Chondrocyte (in vitro differentiated cells): Measurements from ENCODE around the gene MNX1. TPM values are rescaled to one million over a fixed set of nuclear protein-coding genes. Genes with fewer than 3 reads are reported as not detected.
A peak's percentile ranks its signal among the peaks of the same experiment; 100 is the strongest.

Experiments used
- DNase-seq: peaks from one replicate; pipeline ENCODE4 v3.0.0; 2021; ENCODE audit warnings: mixed read lengths, low spot score
- H3K27ac Mint-ChIP-seq: one replicate; pipeline ENCODE4 v1.8.0; 2021; ENCODE audit warnings: mild to moderate bottlenecking, moderate library complexity, mixed read lengths; ENCODE audit not compliant: unreplicated experiment
- H3K27me3 Mint-ChIP-seq: 2 replicates; pipeline ENCODE4 v1.8.0; 2021; ENCODE audit warnings: low read depth, mixed read lengths
- H3K36me3 Mint-ChIP-seq: 2 replicates; pipeline ENCODE4 v1.8.0; 2021; ENCODE audit warnings: low read depth, mixed read lengths
- H3K4me1 Mint-ChIP-seq: 2 replicates; pipeline ENCODE4 v1.8.0; 2021; ENCODE audit warnings: low read depth, mild to moderate bottlenecking, mixed read lengths
- H3K4me3 Mint-ChIP-seq: one replicate; pipeline ENCODE4 v1.8.0; 2021; ENCODE audit warnings: mild to moderate bottlenecking, moderate library complexity, mixed read lengths; ENCODE audit not compliant: unreplicated experiment
- H3K9me3 Mint-ChIP-seq: 2 replicates; pipeline ENCODE4 v1.8.0; 2021; ENCODE audit warnings: low read depth, mixed read lengths
- CTCF ChIP-seq: fragments of 200-600 bp; sonication (generic); IDR thresholded peaks from 2 replicates; pipeline ENCODE4 v1.5.0; 2021; ENCODE audit warnings: antibody characterized with exemption, mild to moderate bottlenecking, moderate library complexity
- total RNA-seq: library from RNA; stranded (reverse); gene quantifications from 3 replicates; pipeline ENCODE4 v1.2.1, GENCODE V29; 2021

MNX1 gene
- total RNA-seq, 1 donor from 2014 or later, result not detected

GRCh38 chr7:157013101-157013500 is 2.6 kb upstream of the MNX1 start:
- Mint-ChIP-seq H3K27ac (no peak overlapping the region), H3K4me3 (no peak overlapping the region), H3K36me3 (no peaks in the 10 kb centered on the region)

DNA sequence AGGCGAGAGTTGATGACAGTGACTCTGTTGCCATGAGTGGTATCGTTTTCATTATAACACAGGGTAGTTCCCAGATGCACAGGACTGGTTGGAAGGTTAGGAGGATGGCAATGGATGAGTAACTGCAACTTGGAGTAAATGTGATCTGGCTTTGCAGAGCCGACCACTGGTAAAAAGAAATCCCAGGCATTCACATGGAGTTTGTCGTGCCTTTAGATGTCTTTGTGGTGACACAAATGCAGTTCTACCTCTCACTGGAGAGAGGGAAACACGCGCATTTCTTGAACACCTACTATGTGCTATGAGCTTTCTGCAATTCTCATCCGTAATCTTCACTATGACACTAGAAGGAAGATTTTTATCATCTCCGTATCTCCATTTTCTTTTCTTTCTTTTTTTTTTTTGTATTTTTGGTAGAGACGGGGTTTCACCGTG is 1.7 kb upstream of the MNX1 start:
- TF ChIP-seq CTCF, result no peak
- H3K4me1 Mint-ChIP-seq, result peaks cover 6% of the 10 kb centered on the region
- H3K9me3 Mint-ChIP-seq, result no peaks in the 10 kb centered on the region
- H3K27ac Mint-ChIP-seq, result no peak overlapping the region
- H3K4me3 Mint-ChIP-seq, result no peak overlapping the region
- peaks cover 79% of the 10 kb centered on the region for H3K27me3 Mint-ChIP-seq
- no peaks in the 10 kb centered on the region for H3K36me3 Mint-ChIP-seq
- DNase-seq, result no peak

More at GRCh38 chr7:157013101-157013500, 2.6 kb upstream of the MNX1 start:
- no peak for TF ChIP-seq CTCF
- Mint-ChIP-seq H3K9me3 (no peaks in the 10 kb centered on the region), H3K4me1 (peaks cover 6% of the 10 kb centered on the region), H3K27me3 (peaks cover 76% of the 10 kb centered on the region)
- no peak for DNase-seq

DNA sequence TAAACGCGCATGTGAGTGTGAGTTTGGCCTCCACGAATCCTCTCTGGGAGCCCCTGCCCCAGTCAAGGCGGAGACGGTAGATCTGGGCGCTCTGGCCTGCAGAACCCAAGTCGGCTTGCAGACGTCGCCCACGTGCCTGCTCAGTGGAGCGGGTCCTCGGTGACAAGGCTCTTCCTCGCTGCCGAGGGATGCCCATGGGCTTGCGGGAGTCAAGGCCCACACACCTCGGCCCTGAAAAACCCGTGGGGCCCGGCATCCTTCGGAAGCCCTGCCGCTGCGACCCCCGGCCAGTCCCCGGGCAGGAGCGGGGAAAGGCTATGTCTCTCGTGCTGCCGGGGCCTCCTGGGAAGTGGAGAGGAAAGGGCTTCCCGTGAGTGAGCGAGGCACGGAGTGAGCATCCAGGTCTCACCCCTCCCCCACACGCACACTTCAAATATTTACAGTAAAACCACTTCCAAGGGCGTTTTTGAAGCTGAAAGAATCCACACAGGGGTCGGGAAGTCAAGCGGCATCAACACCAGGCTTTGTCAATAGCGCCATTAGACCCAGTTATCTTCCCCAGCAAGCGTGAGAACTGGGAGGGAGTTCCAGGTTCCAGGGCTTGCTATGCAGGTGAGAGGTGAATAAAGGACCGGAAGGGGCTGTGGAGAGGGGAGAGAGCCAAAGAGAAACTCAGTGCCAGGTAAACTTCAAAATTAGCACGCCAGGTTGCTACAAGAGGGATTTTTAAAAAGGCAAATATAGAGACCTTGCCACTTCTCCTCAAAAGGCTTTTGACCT is 1.1 kb upstream of the MNX1 start:
- Mint-ChIP-seq H3K27ac (no peak overlapping the region), H3K36me3 (no peaks in the 10 kb centered on the region), H3K27me3 (peaks cover 78% of the 10 kb centered on the region)

GRCh38 chr7:157009778-157010587 is 480 bp downstream of the MNX1 start:
- DNase-seq, result peak; percentile 40
- Mint-ChIP-seq H3K9me3 (no peaks in the 10 kb centered on the region), H3K4me3 (peak overlapping the region; percentile 47), H3K4me1 (peaks cover 6% of the 10 kb centered on the region), H3K27ac (no peak overlapping the region), H3K27me3 (peaks cover 68% of the 10 kb centered on the region), H3K36me3 (no peaks in the 10 kb centered on the region)
- TF ChIP-seq CTCF, result no peak

More for the DNA sequence above, 1.1 kb upstream of the MNX1 start:
- H3K4me1 Mint-ChIP-seq, result peaks cover 6% of the 10 kb centered on the region
- H3K4me3 Mint-ChIP-seq, result peak overlapping the region; percentile 25
- H3K9me3 Mint-ChIP-seq, result no peaks in the 10 kb centered on the region
- TF ChIP-seq CTCF, result no peak
- DNase-seq, result no peak

GRCh38 chr7:157009170-157009777 is 1.2 kb downstream of the MNX1 start:
- Mint-ChIP-seq H3K4me1 (peaks cover 14% of the 10 kb centered on the region), H3K36me3 (no peaks in the 10 kb centered on the region), H3K27ac (no peak overlapping the region), H3K4me3 (peak overlapping the region; percentile 47), H3K9me3 (no peaks in the 10 kb centered on the region), H3K27me3 (peaks cover 68% of the 10 kb centered on the region)
- TF ChIP-seq CTCF, result no peak
- DNase-seq, result peak; percentile 86
